Stomach smooth muscle (tissue), 2 donors: ENCODE measurements around the gene TECR.
"Not testable (repeated sequence)": the region's sequence is repeated elsewhere in the genome, so short reads cannot be mapped to it uniquely, and the experiment has no call there.

ENCODE experiments used
- H3K27ac ChIP-seq: one replicate; pipeline ENCODE4 v1.7.0; 2013; ENCODE audit warnings: mild to moderate bottlenecking, low read length, inconsistent platforms
- H3K27me3 ChIP-seq, 2 donors: one replicate each; pipeline ENCODE4 v1.7.0; 2013; ENCODE audit warnings: low read length in 2 of 2; ENCODE audit not compliant: insufficient read depth in 2 of 2, control insufficient read depth in 1 of 2
- H3K36me3 ChIP-seq, 2 donors: one replicate each; pipeline ENCODE4 v1.7.0; 2013; ENCODE audit warnings: low read length in 2 of 2; ENCODE audit not compliant: control insufficient read depth in 2 of 2, insufficient read depth in 2 of 2
- H3K4me1 ChIP-seq: one replicate; pipeline ENCODE4 v1.7.0; 2013; ENCODE audit warnings: low read length; ENCODE audit not compliant: control insufficient read depth, insufficient read depth
- H3K4me3 ChIP-seq, 2 donors: one replicate each; pipeline ENCODE4 v1.7.0; 2013; ENCODE audit warnings: low read length in 2 of 2
- H3K9ac ChIP-seq, 2 donors: one replicate each; pipeline ENCODE4 v1.7.0; 2013; ENCODE audit warnings: low read length in 2 of 2, mild to moderate bottlenecking in 1 of 2
- H3K9me3 ChIP-seq, 2 donors: one replicate each; pipeline ENCODE4 v1.7.0; 2013; ENCODE audit warnings: low read length in 2 of 2; ENCODE audit not compliant: control insufficient read depth in 2 of 2
- donor health status: healthy.
- donor health status: Pancreatic carcinoma.

TECR gene

DNA sequence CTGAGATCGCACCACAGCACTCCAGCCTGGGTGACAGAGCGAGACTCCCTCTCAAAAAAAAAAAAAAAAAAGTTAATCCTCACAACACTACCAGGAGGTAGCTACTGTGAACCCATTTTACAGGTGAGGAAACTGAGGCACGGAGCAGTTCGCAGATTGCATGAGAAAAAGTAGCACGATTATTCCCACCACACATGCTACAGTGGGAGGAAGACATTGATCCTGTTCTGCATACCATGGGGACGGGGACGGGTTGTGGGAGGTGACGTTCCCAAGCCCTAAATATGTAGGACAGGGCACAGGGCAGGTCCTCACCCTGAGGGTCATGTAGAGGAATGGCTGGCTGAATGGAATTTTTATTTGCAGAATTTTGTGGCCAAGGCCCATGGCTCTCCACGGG, 77.2 kb downstream of the TECR start:
- no peaks in the 10 kb centered on the region for H3K27me3 ChIP-seq
- no peaks in the 10 kb centered on the region for H3K36me3 ChIP-seq
- H3K9ac ChIP-seq = no peak overlapping the region
- no peaks in the 10 kb centered on the region for H3K4me1 ChIP-seq
- H3K4me3 ChIP-seq = no peak overlapping the region
- no peaks in the 10 kb centered on the region for H3K9me3 ChIP-seq
- no peak overlapping the region for H3K27ac ChIP-seq

DNA sequence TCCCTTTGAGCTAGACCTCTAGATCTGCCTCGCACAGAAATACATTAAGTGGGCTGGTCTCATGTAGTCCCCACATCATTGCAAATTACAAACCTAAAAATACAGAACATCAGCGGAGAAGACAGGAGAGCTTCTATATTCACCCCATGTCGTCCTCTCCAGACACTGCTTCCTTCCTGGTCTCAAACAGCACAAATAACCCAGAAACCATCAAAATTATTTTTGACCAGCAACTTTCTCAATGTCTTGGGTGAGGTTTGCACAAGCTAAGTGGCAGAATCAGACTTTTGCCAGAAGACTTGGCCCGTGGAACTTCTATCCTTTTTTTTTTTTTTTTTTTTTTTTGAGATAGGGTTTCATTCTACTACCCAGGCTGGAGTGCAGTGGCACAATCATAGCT, 81.7 kb downstream of the TECR start:
- H3K4me1 ChIP-seq = no peaks in the 10 kb centered on the region
- H3K4me3 ChIP-seq = no peak overlapping the region
- H3K27me3 ChIP-seq = no peaks in the 10 kb centered on the region

DNA sequence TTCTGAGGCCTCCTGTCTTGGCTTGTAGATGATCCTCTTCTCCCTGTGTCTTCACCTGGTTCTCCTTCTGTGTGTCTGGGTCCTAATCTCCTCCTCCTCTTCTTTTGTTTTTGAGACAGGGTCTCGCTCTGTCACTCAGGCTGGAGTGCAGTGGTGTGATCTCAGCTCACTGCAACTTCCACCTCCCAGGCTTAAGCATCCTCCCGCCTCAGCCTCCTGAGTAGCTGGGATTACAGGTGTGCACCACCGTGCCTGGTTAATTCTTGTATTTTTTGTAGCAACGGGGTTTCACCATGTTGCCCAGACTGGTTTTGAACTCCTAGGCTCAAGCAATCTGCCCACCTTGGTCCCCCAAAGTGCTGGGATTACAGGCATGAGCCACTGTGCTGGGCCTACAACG, 82.8 kb downstream of the TECR start:
- not testable (repeated sequence) for H3K4me1 ChIP-seq, H3K9ac ChIP-seq, H3K36me3 ChIP-seq, H3K9me3 ChIP-seq, H3K27ac ChIP-seq, H3K27me3 ChIP-seq, H3K4me3 ChIP-seq

More for the DNA sequence above, 81.7 kb downstream of the TECR start:
- Histone ChIP-seq H3K9me3 (no peaks in the 10 kb centered on the region), H3K9ac (no peak overlapping the region), H3K27ac (no peak overlapping the region), H3K36me3 (no peaks in the 10 kb centered on the region)

DNA sequence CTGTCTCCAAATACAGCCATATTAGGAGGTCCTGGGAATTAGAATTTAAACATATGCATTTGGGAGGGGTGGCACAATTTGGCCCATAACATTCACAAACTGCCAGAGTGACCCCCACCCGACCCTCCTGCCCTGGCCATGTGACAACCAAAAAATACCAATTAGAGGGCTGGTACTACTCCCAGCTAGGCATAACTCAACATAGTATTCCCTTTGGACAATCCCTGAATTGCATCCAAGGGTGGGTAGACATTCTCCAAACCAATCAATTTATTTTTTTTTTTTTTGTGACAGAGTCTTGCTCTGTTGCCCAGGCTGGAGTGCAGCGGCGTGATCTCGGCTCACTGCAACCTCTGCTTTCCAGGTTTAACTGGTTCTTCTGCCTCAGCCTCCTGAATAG, 83.3 kb downstream of the TECR start:
- no peaks in the 10 kb centered on the region for H3K27me3 ChIP-seq
- H3K4me1 ChIP-seq = no peaks in the 10 kb centered on the region
- H3K4me3 ChIP-seq = no peak overlapping the region
- H3K9ac ChIP-seq = no peak overlapping the region
- no peaks in the 10 kb centered on the region for H3K36me3 ChIP-seq
- no peaks in the 10 kb centered on the region for H3K9me3 ChIP-seq
- no peak overlapping the region for H3K27ac ChIP-seq

DNA sequence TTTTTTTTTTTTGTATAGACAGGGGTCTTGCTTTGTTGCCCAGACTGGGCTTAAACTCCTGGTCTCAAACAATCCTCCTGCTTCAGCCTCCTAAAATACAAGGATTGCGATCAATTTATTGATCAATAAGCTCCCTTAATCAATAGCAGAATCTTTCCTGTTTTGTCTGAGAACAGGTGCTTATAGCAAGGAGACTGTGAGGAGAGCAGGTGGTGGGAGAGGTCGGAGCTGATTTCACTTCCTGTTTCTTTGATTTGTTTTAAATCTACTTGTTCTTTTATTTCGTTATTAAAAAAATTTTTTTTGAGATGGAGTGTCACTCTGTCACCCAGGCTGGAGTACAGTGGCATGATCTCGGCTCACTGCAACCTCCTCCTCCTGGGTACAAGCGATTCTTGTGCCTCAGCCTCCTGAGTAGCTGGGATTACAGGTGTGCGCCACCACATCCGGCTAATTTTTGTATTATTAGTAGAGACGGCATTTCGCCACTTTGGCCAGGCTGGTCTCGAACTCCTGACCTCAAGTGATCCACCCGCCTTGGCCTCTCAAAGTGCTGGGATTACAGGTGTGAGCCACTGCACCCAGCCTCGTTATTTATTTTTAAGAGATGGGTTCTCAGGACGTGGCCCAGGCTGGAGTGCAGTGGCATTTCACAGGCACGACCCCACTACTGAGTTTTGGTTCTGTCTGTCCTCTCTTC, 84.2 kb downstream of the TECR start:
- not testable (repeated sequence) for H3K36me3 ChIP-seq, H3K27ac ChIP-seq, H3K4me1 ChIP-seq, H3K27me3 ChIP-seq, H3K4me3 ChIP-seq, H3K9me3 ChIP-seq, H3K9ac ChIP-seq

DNA sequence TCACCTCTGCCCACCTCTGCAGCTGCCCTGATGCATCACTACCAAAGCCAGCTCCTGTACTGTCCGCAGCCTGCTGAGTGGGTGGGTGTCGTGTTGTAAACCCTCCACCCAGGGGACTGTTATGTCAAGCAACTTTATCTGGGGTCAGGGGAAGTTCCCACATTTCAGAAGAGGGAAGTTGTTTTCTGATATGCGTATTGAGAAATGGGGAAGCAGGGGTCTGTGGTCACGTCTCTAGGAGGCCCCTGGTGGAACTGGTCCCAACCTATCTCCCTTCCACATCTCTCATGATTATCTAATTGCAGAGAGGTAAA, 84.7 kb downstream of the TECR start:
- no peak overlapping the region for H3K27ac ChIP-seq
- no peak overlapping the region for H3K9ac ChIP-seq
- H3K27me3 ChIP-seq = no peaks in the 10 kb centered on the region
- H3K9me3 ChIP-seq = no peaks in the 10 kb centered on the region
- H3K4me1 ChIP-seq = no peaks in the 10 kb centered on the region
- H3K4me3 ChIP-seq = no peak overlapping the region
- no peaks in the 10 kb centered on the region for H3K36me3 ChIP-seq
